HG02610 (cell line): Measurements from ENCODE around the gene ST7.

Experiments
- ATAC-seq: cut with Tn5 transposase; IDR thresholded peaks from one replicate; pipeline ENCODE4 v1.9.1; 2021; ENCODE audit warnings: mild to moderate bottlenecking, moderate library complexity; ENCODE audit not compliant: unreplicated experiment

The ST7 gene

GRCh38 chr7:117249696-117250095, 296.4 kb downstream of the ST7 start:
- no peak for ATAC-seq

- no peak for ATAC-seq
Observed at GRCh38 chr7:117250245-117250644, 296.9 kb downstream of the ST7 start.

GRCh38 chr7:117250801-117251200, 297.5 kb downstream of the ST7 start:
- no peak for ATAC-seq

- peak; percentile 69 for ATAC-seq
Observed at GRCh38 chr7:117251687-117252086, 298.4 kb downstream of the ST7 start.

GRCh38 chr7:117259615-117260014, 306.3 kb downstream of the ST7 start:
- no peak for ATAC-seq

- no peak for ATAC-seq
Observed at GRCh38 chr7:117262546-117262945, 309.2 kb downstream of the ST7 start.

GRCh38 chr7:117264716-117265115, 311.4 kb downstream of the ST7 start:
- ATAC-seq: no peak

- peak; percentile 73 for ATAC-seq
Observed at GRCh38 chr7:117269417-117269816, 316.1 kb downstream of the ST7 start.

GRCh38 chr7:117269886-117270285, 316.6 kb downstream of the ST7 start:
- peak; percentile 20 for ATAC-seq

- no peak for ATAC-seq
Observed at GRCh38 chr7:117270371-117270770, 317.1 kb downstream of the ST7 start.

- no peak for ATAC-seq
Observed at GRCh38 chr7:117271566-117271965, 318.3 kb downstream of the ST7 start.

- ATAC-seq: no peak
Observed at GRCh38 chr7:117272017-117272759, 318.9 kb downstream of the ST7 start.

- no peak for ATAC-seq
Observed at GRCh38 chr7:117273325-117273724, 320.0 kb downstream of the ST7 start.

- ATAC-seq: no peak
Observed at GRCh38 chr7:117273814-117274225, 320.5 kb downstream of the ST7 start.

GRCh38 chr7:117274951-117275350, 321.6 kb downstream of the ST7 start:
- ATAC-seq: no peak

- ATAC-seq: no peak
Observed at GRCh38 chr7:117277576-117277975, 324.3 kb downstream of the ST7 start.

- ATAC-seq: no peak
Observed at GRCh38 chr7:117278040-117278439, 324.7 kb downstream of the ST7 start.

- ATAC-seq: no peak
Observed at GRCh38 chr7:117279203-117279602, 325.9 kb downstream of the ST7 start.
